Measurements from ENCODE around the gene MTCH2. TPM values are rescaled to one million over a fixed set of nuclear protein-coding genes. Genes with fewer than 3 reads are reported as not detected.

MTCH2 gene
- total RNA-seq, 1 donor from 2014 or later = 75.7 TPM

DNA sequence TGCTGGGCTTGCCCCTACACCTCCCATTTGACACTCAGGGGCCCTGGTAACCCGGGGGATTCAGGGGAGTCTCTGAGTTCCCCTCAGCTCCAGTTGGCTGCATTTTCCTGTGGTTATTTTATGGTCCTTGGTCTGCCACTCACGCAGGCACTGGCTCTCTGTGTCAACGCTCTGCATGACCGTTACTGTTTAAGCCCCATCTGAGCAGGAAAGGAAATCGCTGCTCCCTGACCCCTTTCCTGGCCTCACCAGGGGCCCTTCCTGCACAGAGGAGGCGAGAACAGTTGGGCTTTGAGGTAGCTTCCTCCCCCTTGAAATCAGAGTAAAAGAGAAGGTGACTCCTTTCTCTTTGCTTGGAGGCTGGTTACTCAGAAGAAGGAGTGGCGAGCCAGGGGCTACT, 50.6 kb downstream of the MTCH2 start:
- TF ChIP-seq, protein P1, sequence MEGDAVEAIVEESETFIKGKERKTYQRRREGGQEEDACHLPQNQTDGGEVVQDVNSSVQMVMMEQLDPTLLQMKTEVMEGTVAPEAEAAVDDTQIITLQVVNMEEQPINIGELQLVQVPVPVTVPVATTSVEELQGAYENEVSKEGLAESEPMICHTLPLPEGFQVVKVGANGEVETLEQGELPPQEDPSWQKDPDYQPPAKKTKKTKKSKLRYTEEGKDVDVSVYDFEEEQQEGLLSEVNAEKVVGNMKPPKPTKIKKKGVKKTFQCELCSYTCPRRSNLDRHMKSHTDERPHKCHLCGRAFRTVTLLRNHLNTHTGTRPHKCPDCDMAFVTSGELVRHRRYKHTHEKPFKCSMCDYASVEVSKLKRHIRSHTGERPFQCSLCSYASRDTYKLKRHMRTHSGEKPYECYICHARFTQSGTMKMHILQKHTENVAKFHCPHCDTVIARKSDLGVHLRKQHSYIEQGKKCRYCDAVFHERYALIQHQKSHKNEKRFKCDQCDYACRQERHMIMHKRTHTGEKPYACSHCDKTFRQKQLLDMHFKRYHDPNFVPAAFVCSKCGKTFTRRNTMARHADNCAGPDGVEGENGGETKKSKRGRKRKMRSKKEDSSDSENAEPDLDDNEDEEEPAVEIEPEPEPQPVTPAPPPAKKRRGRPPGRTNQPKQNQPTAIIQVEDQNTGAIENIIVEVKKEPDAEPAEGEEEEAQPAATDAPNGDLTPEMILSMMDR (IDR thresholded peaks at IDR 0.05; ENCODE audit: unreplicated experiment) = no peak
- H3K4me3 Mint-ChIP-seq (ENCODE audit: low read depth) = no peak overlapping the region
- no peak for DNase-seq (ENCODE audit: low spot score, unreplicated experiment)
- H3K27me3 Mint-ChIP-seq = peaks cover 40% of the 10 kb centered on the region
- peaks cover 8% of the 10 kb centered on the region for H3K4me1 Mint-ChIP-seq (ENCODE audit: low read depth)
- no peak overlapping the region for H3K27ac Mint-ChIP-seq
- no peaks in the 10 kb centered on the region for H3K36me3 Mint-ChIP-seq (ENCODE audit: insufficient read depth)
- H3K9me3 Mint-ChIP-seq (ENCODE audit: low read depth) = no peaks in the 10 kb centered on the region

DNA sequence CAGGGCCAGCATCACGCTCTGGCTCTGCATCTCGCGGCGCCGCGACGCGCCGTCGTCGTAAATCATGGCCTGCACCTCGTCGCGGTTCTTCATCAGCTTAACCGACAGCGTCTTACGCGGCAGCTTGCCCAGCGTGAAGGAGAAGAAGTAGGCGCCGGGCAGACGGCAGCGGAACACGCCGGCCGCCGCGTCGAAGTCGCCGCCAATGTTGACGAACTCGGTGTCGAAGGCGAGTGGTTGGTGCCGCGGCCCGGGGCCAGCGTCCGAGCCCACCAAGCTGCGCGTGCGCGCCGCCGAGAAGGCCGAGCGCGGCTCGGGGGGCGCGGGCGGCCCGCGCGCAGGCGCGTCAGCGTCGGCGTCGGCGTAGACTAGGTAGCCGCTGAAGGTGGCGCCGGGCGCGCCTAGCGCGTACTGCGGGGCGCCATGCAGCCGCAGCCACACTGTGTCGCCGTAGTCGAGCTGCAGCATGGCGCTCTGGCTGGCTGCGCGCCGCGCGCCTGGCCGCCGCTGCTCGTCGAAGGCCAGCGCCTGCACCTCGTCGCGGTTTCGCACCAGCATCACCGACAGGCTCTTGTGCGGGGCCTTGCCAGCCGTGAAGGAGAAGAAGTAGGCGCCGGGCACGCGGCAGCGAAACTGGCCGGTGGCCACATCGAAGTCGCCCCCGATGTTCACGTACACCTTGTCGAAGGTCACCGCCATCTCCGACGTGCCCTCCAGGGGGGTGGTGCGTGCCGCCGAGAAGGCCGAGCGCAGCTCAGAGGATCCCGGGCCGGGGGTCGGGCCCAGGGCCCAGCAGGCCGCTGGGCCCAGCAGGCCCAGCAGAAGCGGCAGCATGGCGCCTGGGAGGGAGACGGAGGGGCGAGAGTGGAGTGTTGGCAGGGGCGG, 52.1 kb downstream of the MTCH2 start:
- H3K27me3 Mint-ChIP-seq = peaks cover 32% of the 10 kb centered on the region
- no peaks in the 10 kb centered on the region for H3K36me3 Mint-ChIP-seq (ENCODE audit: insufficient read depth)
- H3K4me1 Mint-ChIP-seq (ENCODE audit: low read depth) = peaks cover 8% of the 10 kb centered on the region
- DNase-seq (ENCODE audit: low spot score, unreplicated experiment) = no peak
- H3K9me3 Mint-ChIP-seq (ENCODE audit: low read depth) = no peaks in the 10 kb centered on the region
- TF ChIP-seq, protein P1 (IDR thresholded peaks at IDR 0.05; ENCODE audit: unreplicated experiment) = no peak
- H3K4me3 Mint-ChIP-seq (ENCODE audit: low read depth) = no peak overlapping the region
- H3K27ac Mint-ChIP-seq = no peak overlapping the region

DNA sequence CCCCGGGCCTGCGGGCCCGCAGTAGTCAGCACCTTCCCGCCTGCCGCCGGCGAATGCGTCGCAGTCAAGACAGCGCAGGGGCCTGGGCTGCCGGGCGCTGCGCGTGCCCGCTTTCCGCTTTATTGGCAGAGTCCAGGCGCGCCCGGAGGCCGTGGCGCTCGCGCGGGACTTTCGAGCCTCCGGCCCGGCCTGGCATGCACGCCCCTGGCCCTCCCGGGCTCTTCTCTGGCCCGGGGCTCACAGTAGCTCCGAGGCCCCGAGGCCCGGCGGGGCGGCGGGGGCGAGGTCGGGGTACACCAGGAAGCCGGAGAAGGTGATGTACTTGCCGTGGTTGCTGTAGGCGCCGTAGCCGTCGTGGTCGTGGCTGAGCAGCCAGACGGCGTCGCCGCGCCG, 52.8 kb downstream of the MTCH2 start:
- TF ChIP-seq, protein P1 (IDR thresholded peaks at IDR 0.05; ENCODE audit: unreplicated experiment) = no peak
- Mint-ChIP-seq H3K4me3 (ENCODE audit: low read depth) (no peak overlapping the region), H3K27me3 (peaks cover 26% of the 10 kb centered on the region), H3K36me3 (ENCODE audit: insufficient read depth) (no peaks in the 10 kb centered on the region), H3K4me1 (ENCODE audit: low read depth) (peaks cover 8% of the 10 kb centered on the region), H3K9me3 (ENCODE audit: low read depth) (no peaks in the 10 kb centered on the region), H3K27ac (no peak overlapping the region)
- DNase-seq (ENCODE audit: low spot score, unreplicated experiment) = no peak

DNA sequence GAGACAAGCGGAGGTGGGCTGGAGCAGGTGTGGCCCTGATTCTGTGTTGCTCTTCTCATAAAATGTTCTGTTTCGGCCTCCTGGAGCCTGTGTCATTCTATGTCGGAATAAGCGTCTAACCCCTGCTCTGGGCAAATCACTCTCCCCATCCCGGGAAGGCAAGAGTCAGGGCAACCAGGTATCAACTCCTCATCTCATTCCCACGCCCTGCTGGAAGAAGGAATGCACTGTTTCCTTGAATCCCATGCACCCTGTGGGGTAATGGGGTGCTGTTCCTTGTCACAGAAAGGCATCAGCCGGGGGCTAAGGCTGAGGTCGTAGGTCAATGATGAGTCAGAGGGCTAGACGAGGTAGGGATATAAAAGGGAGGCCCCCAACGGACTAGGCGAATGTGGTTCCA, 53.2 kb downstream of the MTCH2 start:
- TF ChIP-seq, protein P1 (IDR thresholded peaks at IDR 0.05; ENCODE audit: unreplicated experiment) = no peak
- Mint-ChIP-seq H3K27ac (no peak overlapping the region), H3K36me3 (ENCODE audit: insufficient read depth) (peaks cover 2% of the 10 kb centered on the region), H3K4me1 (ENCODE audit: low read depth) (peaks cover 5% of the 10 kb centered on the region), H3K27me3 (peaks cover 23% of the 10 kb centered on the region), H3K9me3 (ENCODE audit: low read depth) (no peaks in the 10 kb centered on the region), H3K4me3 (ENCODE audit: low read depth) (no peak overlapping the region)
- DNase-seq (ENCODE audit: low spot score, unreplicated experiment) = no peak

DNA sequence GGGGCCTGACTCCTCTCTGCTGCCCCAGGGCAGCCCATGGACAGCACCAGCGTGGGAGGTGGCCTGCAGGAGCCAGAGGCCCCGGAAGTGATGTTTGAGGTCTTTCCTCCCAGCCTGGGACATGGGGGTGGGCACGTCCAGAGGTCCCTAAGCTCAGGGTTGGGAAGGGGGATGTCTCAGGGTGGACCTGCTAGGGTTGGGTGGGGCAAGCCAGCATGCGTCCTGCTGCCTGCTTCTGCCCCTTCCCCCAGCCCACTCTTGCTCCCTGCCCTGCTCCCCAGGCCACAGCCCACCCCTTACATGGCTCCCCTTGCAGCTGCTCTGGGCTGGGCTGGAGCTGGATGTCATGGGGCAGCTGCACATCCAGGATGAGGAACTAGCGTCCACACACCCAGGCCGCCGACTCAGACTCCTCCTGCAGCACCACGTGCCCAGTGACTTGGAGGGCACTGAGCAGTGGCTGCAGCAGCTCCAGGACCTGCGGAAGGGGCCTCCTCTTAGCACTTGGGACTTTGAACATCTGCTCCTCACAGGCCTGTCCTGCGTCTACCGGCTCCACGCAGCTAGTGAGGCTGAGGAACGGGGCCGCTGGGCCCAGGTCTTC, 54.5 kb downstream of the MTCH2 start:
- no peaks in the 10 kb centered on the region for H3K4me1 Mint-ChIP-seq (ENCODE audit: low read depth)
- H3K4me3 Mint-ChIP-seq (ENCODE audit: low read depth) = no peak overlapping the region
- no peak overlapping the region for H3K27ac Mint-ChIP-seq

More for the DNA sequence above, 54.5 kb downstream of the MTCH2 start:
- peaks cover 7% of the 10 kb centered on the region for H3K36me3 Mint-ChIP-seq (ENCODE audit: insufficient read depth)
- no peaks in the 10 kb centered on the region for H3K9me3 Mint-ChIP-seq (ENCODE audit: low read depth)
- no peak for DNase-seq (ENCODE audit: low spot score, unreplicated experiment)
- peaks cover 12% of the 10 kb centered on the region for H3K27me3 Mint-ChIP-seq
- TF ChIP-seq, protein P1 (IDR thresholded peaks at IDR 0.05; ENCODE audit: unreplicated experiment) = no peak

Measured in progenitor cell of endocrine pancreas (in vitro differentiated cells).